ENCODE data around the gene WFDC1. TPM values are rescaled to one million over a fixed set of nuclear protein-coding genes. Genes with fewer than 3 reads are reported as not detected.

Gene WFDC1
- total RNA-seq, 1 experiment from 2014 or later, result not detected

- Mint-ChIP-seq H3K4me1 (ENCODE audit: low read depth, unreplicated experiment) (no peaks in the 10 kb centered on the region), H3K27me3 (ENCODE audit: unreplicated experiment) (peaks cover 57% of the 10 kb centered on the region), H3K4me3 (ENCODE audit: low read depth, unreplicated experiment) (peak overlapping the region; percentile 52), H3K36me3 (ENCODE audit: insufficient read depth, unreplicated experiment) (no peaks in the 10 kb centered on the region), H3K27ac (ENCODE audit: unreplicated experiment) (no peak overlapping the region), H3K9me3 (ENCODE audit: low read depth, unreplicated experiment) (no peaks in the 10 kb centered on the region)
- CTCF ChIA-PET, result interaction anchor here (0.7 to 1.6 kb wide), 4 partner anchors 8 to 193 kb away, joined by 3 read pairs; partner anchors contain the start of gene ATP2C2
- BruUV-seq (replicated peaks), result no TSS peak
- peak; percentile 73 for DNase-seq
- intact Hi-C loops (cut with micrococcal nuclease; ENCODE audit: unreplicated experiment), result no loop called here
- TF ChIP-seq CTCF (IDR thresholded peaks at IDR 0.05; ENCODE audit: unreplicated experiment), result no peak
Observed at GRCh38 chr16:84312783-84313382, 18.2 kb downstream of the WFDC1 start.

- Mint-ChIP-seq H3K27me3 (ENCODE audit: unreplicated experiment) (peaks cover 55% of the 10 kb centered on the region), H3K36me3 (ENCODE audit: insufficient read depth, unreplicated experiment) (no peaks in the 10 kb centered on the region), H3K4me1 (ENCODE audit: low read depth, unreplicated experiment) (no peaks in the 10 kb centered on the region), H3K9me3 (ENCODE audit: low read depth, unreplicated experiment) (no peaks in the 10 kb centered on the region), H3K4me3 (ENCODE audit: low read depth, unreplicated experiment) (no peak overlapping the region), H3K27ac (ENCODE audit: unreplicated experiment) (no peak overlapping the region)
- no peak for DNase-seq
- no TSS peak for BruUV-seq (replicated peaks)
- intact Hi-C loops (cut with micrococcal nuclease; ENCODE audit: unreplicated experiment), result no loop called here
- no peak for TF ChIP-seq CTCF (IDR thresholded peaks at IDR 0.05; ENCODE audit: unreplicated experiment)
- CTCF ChIA-PET, result interaction anchor here (0.9 to 1.6 kb wide), 2 partner anchors 54 to 192 kb away, joined by 3 read pairs; partner anchors contain the start of gene ATP2C2
Observed at GRCh38 chr16:84313921-84314320, 19.2 kb downstream of the WFDC1 start.

- no peak overlapping the region for H3K27ac Mint-ChIP-seq (ENCODE audit: unreplicated experiment)
- no peak for TF ChIP-seq CTCF (IDR thresholded peaks at IDR 0.05; ENCODE audit: unreplicated experiment)
- no TSS peak for BruUV-seq (replicated peaks)
- intact Hi-C loops (cut with micrococcal nuclease; ENCODE audit: unreplicated experiment), result no loop called here
- no peaks in the 10 kb centered on the region for H3K9me3 Mint-ChIP-seq (ENCODE audit: low read depth, unreplicated experiment)
- no peak overlapping the region for H3K4me3 Mint-ChIP-seq (ENCODE audit: low read depth, unreplicated experiment)
- no peaks in the 10 kb centered on the region for H3K36me3 Mint-ChIP-seq (ENCODE audit: insufficient read depth, unreplicated experiment)
- H3K27me3 Mint-ChIP-seq (ENCODE audit: unreplicated experiment), result peaks cover 55% of the 10 kb centered on the region
- H3K4me1 Mint-ChIP-seq (ENCODE audit: low read depth, unreplicated experiment), result no peaks in the 10 kb centered on the region
- CTCF ChIA-PET, result no interaction called here
- no peak for DNase-seq
Observed at GRCh38 chr16:84314373-84314772, 19.7 kb downstream of the WFDC1 start.

GRCh38 chr16:84314814-84315213, 20.1 kb downstream of the WFDC1 start:
- intact Hi-C loops (cut with micrococcal nuclease; ENCODE audit: unreplicated experiment), result no loop called here
- Mint-ChIP-seq H3K4me1 (ENCODE audit: low read depth, unreplicated experiment) (no peaks in the 10 kb centered on the region), H3K9me3 (ENCODE audit: low read depth, unreplicated experiment) (no peaks in the 10 kb centered on the region), H3K27ac (ENCODE audit: unreplicated experiment) (no peak overlapping the region), H3K36me3 (ENCODE audit: insufficient read depth, unreplicated experiment) (no peaks in the 10 kb centered on the region), H3K4me3 (ENCODE audit: low read depth, unreplicated experiment) (no peak overlapping the region), H3K27me3 (ENCODE audit: unreplicated experiment) (peaks cover 58% of the 10 kb centered on the region)
- no peak for TF ChIP-seq CTCF (IDR thresholded peaks at IDR 0.05; ENCODE audit: unreplicated experiment)
- DNase-seq, result no peak
- CTCF ChIA-PET, result no interaction called here
- no TSS peak for BruUV-seq (replicated peaks)

Data from Calu3 (cell line).